HEK293T (cell line): ENCODE measurements around the gene CCNE1.

Source experiments
- BHLHE40 ChIP-seq: fragments of 450-650 bp; IDR thresholded peaks from 2 replicates; pipeline ENCODE4 v1.6.1; 2016; ENCODE audit warnings: mild to moderate bottlenecking, moderate library complexity, borderline replicate concordance
- CTBP1 ChIP-seq: fragments of 450-650 bp; IDR thresholded peaks from 2 replicates; pipeline ENCODE4 v1.6.1; 2016; ENCODE audit warnings: borderline replicate concordance
- FOXK2 ChIP-seq: fragments of 450-650 bp; IDR thresholded peaks from 2 replicates; pipeline ENCODE4 v1.6.1; 2016; ENCODE audit warnings: mild to moderate bottlenecking
- SP1 ChIP-seq: fragments of 450-650 bp; IDR thresholded peaks from 2 replicates; pipeline ENCODE4 v1.6.1; 2017

GRCh38 chr19:29812881-29813275 is 1.1 kb downstream of the CCNE1 start:
- TF ChIP-seq FOXK2 (no peak), BHLHE40 (no peak), SP1 (no peak), CTBP1 (no peak)
